Omental fat pad (tissue), 4 donors: ENCODE data around the gene ZPBP. TPM values are rescaled to one million over a fixed set of nuclear protein-coding genes. Genes with fewer than 3 reads are reported as not detected.
"Not testable (repeated sequence)": the region's sequence is repeated elsewhere in the genome, so short reads cannot be mapped to it uniquely, and the experiment has no call there.

Source experiments
- ATAC-seq: fragments of 150-250 bp; one replicate; pipeline ENCODE4 v1.9.1; 2016; ENCODE audit warnings: mild to moderate bottlenecking, moderate library complexity; ENCODE audit not compliant: low FRiP score
- DNase-seq: peaks from one replicate; pipeline ENCODE4 v3.0.0-alpha.2; 2019; ENCODE audit warnings: low spot score
- CTCF ChIP-seq, 3 donors: fragments of 450-650 bp; IDR thresholded peaks; one replicate each; pipeline ENCODE4 v1.5.1; 2016 to 2017; ENCODE audit warnings: antibody characterized with exemption in 3 of 3, mild to moderate bottlenecking in 3 of 3, moderate library complexity in 2 of 3
- total RNA-seq, 4 donors: library from RNA; depleted of rRNA; stranded (reverse); fragments of >200 nt; gene quantifications; one replicate each; pipeline ENCODE4 v1.1.0, GENCODE V29; 2016

The ZPBP gene
- total RNA-seq, 4 donors from 2014 or later: not detected

- ATAC-seq: no peak
- no peak for DNase-seq
- no peak for TF ChIP-seq CTCF (IDR thresholded peaks at IDR 0.05)
These were observed 30.1 kb downstream of the ZPBP start for GRCh38 chr7:50062951-50063350.

- DNase-seq: no peak
- ATAC-seq: no peak
These were observed 36.9 kb downstream of the ZPBP start for GRCh38 chr7:50056131-50056530.

GRCh38 chr7:50047716-50048115 is 45.3 kb downstream of the ZPBP start:
- DNase-seq: no peak
- ATAC-seq: no peak
- TF ChIP-seq CTCF (IDR thresholded peaks at IDR 0.05): no peak

More at GRCh38 chr7:50056131-50056530, 36.9 kb downstream of the ZPBP start:
- TF ChIP-seq CTCF (IDR thresholded peaks at IDR 0.05): no peak

GRCh38 chr7:50041165-50041564 is 51.9 kb downstream of the ZPBP start:
- not testable (repeated sequence) for ATAC-seq, DNase-seq

- TF ChIP-seq CTCF (IDR thresholded peaks at IDR 0.05): no peak
- no peak for DNase-seq
- ATAC-seq: no peak
These were observed 56.0 kb downstream of the ZPBP start for GRCh38 chr7:50037086-50037485.

- no peak for ATAC-seq
- DNase-seq: no peak
- TF ChIP-seq CTCF (IDR thresholded peaks at IDR 0.05): no peak
These were observed 70.1 kb downstream of the ZPBP start for GRCh38 chr7:50022991-50023390.

- no peak for TF ChIP-seq CTCF (IDR thresholded peaks at IDR 0.05)
- DNase-seq (no peak), ATAC-seq (no peak)
These were observed 70.6 kb downstream of the ZPBP start for GRCh38 chr7:50022451-50022850.

GRCh38 chr7:49995681-49996080 is 97.4 kb downstream of the ZPBP start:
- TF ChIP-seq CTCF (IDR thresholded peaks at IDR 0.05): no peak
- no peak for DNase-seq
- no peak for ATAC-seq
